HL-60 (cell line): ENCODE data around the gene ARID1B.

Experiments
- GABPA ChIP-seq: IDR thresholded peaks from 2 replicates; pipeline ENCODE4 v1.6.1; 2012; ENCODE audit warnings: low read depth
- POLR2AphosphoS5 ChIP-seq: IDR thresholded peaks from 2 replicates; pipeline ENCODE4 v1.6.1; 2012; ENCODE audit warnings: low read depth
- SPI1 ChIP-seq: IDR thresholded peaks from 2 replicates; pipeline ENCODE4 v1.6.1; 2012; ENCODE audit warnings: low read depth, mild to moderate bottlenecking, borderline replicate concordance
- TF ChIP-seq, protein P1 (sequence below): IDR thresholded peaks from one replicate; pipeline ENCODE4 v1.5.1; 2011; ENCODE audit warnings: low read length, control low read depth, inconsistent platforms; ENCODE audit not compliant: insufficient read depth
- TF ChIP-seq, protein P2 (sequence below): IDR thresholded peaks from 2 replicates; pipeline ENCODE4 v1.6.1; 2012; ENCODE audit warnings: low read depth; ENCODE audit not compliant: insufficient replicate concordance

DNA sequence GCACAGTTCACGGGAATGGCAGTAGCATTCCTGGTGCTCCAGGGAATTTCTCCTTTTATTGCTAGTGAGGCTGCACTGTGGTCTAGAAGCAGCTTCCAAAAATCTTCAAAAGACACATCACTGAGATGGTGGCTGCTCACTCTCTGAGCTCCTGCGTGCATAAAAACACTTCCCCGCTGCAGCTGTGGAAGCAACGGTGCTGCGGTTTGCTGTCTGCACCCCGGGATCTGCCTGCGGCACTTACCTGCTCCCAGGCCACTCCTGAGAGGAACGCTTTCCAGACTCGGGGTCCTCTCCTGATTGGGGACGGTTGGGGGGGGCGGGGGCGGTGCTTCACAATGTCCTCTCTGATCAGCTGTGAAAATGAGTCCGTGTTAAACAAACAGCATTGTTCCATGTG, 468.3 kb downstream of the ARID1B start:
- TF ChIP-seq, protein P1, sequence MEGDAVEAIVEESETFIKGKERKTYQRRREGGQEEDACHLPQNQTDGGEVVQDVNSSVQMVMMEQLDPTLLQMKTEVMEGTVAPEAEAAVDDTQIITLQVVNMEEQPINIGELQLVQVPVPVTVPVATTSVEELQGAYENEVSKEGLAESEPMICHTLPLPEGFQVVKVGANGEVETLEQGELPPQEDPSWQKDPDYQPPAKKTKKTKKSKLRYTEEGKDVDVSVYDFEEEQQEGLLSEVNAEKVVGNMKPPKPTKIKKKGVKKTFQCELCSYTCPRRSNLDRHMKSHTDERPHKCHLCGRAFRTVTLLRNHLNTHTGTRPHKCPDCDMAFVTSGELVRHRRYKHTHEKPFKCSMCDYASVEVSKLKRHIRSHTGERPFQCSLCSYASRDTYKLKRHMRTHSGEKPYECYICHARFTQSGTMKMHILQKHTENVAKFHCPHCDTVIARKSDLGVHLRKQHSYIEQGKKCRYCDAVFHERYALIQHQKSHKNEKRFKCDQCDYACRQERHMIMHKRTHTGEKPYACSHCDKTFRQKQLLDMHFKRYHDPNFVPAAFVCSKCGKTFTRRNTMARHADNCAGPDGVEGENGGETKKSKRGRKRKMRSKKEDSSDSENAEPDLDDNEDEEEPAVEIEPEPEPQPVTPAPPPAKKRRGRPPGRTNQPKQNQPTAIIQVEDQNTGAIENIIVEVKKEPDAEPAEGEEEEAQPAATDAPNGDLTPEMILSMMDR, result no peak
- TF ChIP-seq POLR2AphosphoS5 (no peak), GABPA (no peak), SPI1 (no peak)
- TF ChIP-seq, protein P2, sequence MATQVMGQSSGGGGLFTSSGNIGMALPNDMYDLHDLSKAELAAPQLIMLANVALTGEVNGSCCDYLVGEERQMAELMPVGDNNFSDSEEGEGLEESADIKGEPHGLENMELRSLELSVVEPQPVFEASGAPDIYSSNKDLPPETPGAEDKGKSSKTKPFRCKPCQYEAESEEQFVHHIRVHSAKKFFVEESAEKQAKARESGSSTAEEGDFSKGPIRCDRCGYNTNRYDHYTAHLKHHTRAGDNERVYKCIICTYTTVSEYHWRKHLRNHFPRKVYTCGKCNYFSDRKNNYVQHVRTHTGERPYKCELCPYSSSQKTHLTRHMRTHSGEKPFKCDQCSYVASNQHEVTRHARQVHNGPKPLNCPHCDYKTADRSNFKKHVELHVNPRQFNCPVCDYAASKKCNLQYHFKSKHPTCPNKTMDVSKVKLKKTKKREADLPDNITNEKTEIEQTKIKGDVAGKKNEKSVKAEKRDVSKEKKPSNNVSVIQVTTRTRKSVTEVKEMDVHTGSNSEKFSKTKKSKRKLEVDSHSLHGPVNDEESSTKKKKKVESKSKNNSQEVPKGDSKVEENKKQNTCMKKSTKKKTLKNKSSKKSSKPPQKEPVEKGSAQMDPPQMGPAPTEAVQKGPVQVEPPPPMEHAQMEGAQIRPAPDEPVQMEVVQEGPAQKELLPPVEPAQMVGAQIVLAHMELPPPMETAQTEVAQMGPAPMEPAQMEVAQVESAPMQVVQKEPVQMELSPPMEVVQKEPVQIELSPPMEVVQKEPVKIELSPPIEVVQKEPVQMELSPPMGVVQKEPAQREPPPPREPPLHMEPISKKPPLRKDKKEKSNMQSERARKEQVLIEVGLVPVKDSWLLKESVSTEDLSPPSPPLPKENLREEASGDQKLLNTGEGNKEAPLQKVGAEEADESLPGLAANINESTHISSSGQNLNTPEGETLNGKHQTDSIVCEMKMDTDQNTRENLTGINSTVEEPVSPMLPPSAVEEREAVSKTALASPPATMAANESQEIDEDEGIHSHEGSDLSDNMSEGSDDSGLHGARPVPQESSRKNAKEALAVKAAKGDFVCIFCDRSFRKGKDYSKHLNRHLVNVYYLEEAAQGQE, result no peak
